A549 (cell line): ENCODE measurements around the gene CACNB3. TPM values are rescaled to one million over a fixed set of nuclear protein-coding genes. Genes with fewer than 3 reads are reported as not detected.

Source experiments
- ATAC-seq, 2 experiments: fragments of 200-7000 bp in 1 of 2; fragments of >200 bp in 1 of 2; cut with Nextera tagmentation in 1 of 2; cut with Tn5 transposase in 1 of 2; 3 replicates each; pipeline versions ENCODE4 v1.8.0 to v1.9.1; 2018 to 2020; ENCODE audit warnings: mild to moderate bottlenecking in 1 of 2, moderate library complexity in 1 of 2
- CTCF ChIA-PET: fragments of 300-600 bp; sonication (Branson Sonifier 250); formaldehyde crosslinking; extraction: SDS; loops from one replicate; lab custom pipeline; 2021; ENCODE audit warnings: antibody characterized with exemption, inconsistent platforms; lab: Yijun Ruan, JAX
- POLR2A ChIA-PET: fragments of 350-600 bp; formaldehyde crosslinking; extraction: SDS; loops from one replicate; lab custom pipeline; 2021; ENCODE audit warnings: antibody characterized with exemption, inconsistent platforms; lab: Yijun Ruan, JAX
- DNase-seq, 2 experiments: peaks; one replicate each; pipeline versions ENCODE4 v3.0.0 to v3.0.0-alpha.2; 2011 to 2016; ENCODE audit warnings: low read depth in 1 of 2, low spot score in 1 of 2
- FAIRE-seq: peaks from 2 replicates; lab custom pipeline; 2011; peaks lifted over from hg19 to GRCh38; lab: Jason Lieb, UNC
- H3K27ac ChIP-seq, 2 experiments: fragments of >200 bp; sonication (Bioruptor Twin); formaldehyde crosslinking; 3 replicates each; pipeline ENCODE4 v1.5.1; 2016 to 2017
- H3K4me1 ChIP-seq: fragments of >200 bp; sonication (Bioruptor Twin); formaldehyde crosslinking; 3 replicates; pipeline ENCODE4 v1.6.1; 2016
- H3K4me2 ChIP-seq: fragments of >200 bp; sonication (Bioruptor Twin); formaldehyde crosslinking; 3 replicates; pipeline ENCODE4 v1.6.1; 2016
- H3K4me3 ChIP-seq: fragments of >200 bp; sonication (Bioruptor Twin); formaldehyde crosslinking; 3 replicates; pipeline ENCODE4 v1.5.1; 2016
- H3K9me3 ChIP-seq: fragments of >200 bp; sonication (Bioruptor Twin); formaldehyde crosslinking; 3 replicates; pipeline ENCODE4 v1.6.1; 2016
- CBX2 ChIP-seq: fragments of 200-600 bp; sonication (generic); IDR thresholded peaks from 2 replicates; pipeline ENCODE4 v1.6.1; 2016; ENCODE audit warnings: low read depth, mild to moderate bottlenecking, borderline replicate concordance
- CEBPB ChIP-seq, 2 experiments: fragments of >200 bp in 1 of 2; sonication (Bioruptor Twin) in 1 of 2; formaldehyde crosslinking in 1 of 2; IDR thresholded peaks; 2 replicates each; pipeline ENCODE4 v1.6.1; 2012 to 2016
- CHD2 ChIP-seq: fragments of 150-350 bp; IDR thresholded peaks from 2 replicates; pipeline ENCODE4 v1.6.1; 2014; ENCODE audit warnings: low read length; ENCODE audit not compliant: partially characterized antibody
- GATA3 ChIP-seq: IDR thresholded peaks from 2 replicates; pipeline ENCODE4 v1.6.1; 2012; ENCODE audit warnings: borderline replicate concordance
- HEYL ChIP-seq: fragments of 250-450 bp; sonication (Bioruptor Pico); IDR thresholded peaks from 2 replicates; pipeline ENCODE4 v1.8.0; 2021; ENCODE audit warnings: mild to moderate bottlenecking, moderate library complexity
- HOXB5 ChIP-seq: fragments of 250-450 bp; sonication (Bioruptor Pico); IDR thresholded peaks from 2 replicates; pipeline ENCODE4 v1.5.0; 2020; ENCODE audit warnings: mild to moderate bottlenecking, moderate library complexity
- JUN ChIP-seq, 2 experiments: fragments of >200 bp; sonication (Bioruptor Twin); formaldehyde crosslinking; IDR thresholded peaks; 2 replicates in 1 of 2; 3 replicates in 1 of 2; pipeline ENCODE4 v1.6.1; 2016 to 2017
- KDM1A ChIP-seq: fragments of 200-600 bp; sonication (generic); IDR thresholded peaks from 2 replicates; pipeline ENCODE4 v1.6.1; 2016; ENCODE audit warnings: low read depth, mild to moderate bottlenecking
- KDM5A ChIP-seq: fragments of 200-600 bp; sonication (generic); IDR thresholded peaks from 2 replicates; pipeline ENCODE4 v1.6.1; 2016; ENCODE audit warnings: antibody characterized with exemption, mild to moderate bottlenecking
- MAZ ChIP-seq: fragments of 150-350 bp; IDR thresholded peaks from 2 replicates; pipeline ENCODE4 v1.6.1; 2014; ENCODE audit warnings: antibody characterized with exemption, low read depth, low read length, borderline replicate concordance
- MYC ChIP-seq: IDR thresholded peaks from 2 replicates; pipeline ENCODE4 v1.6.1; 2012; ENCODE audit warnings: mild to moderate bottlenecking, inconsistent platforms, low read length, improper control_type of control experiment, borderline replicate concordance
- NFE2L2 ChIP-seq: fragments of 150-350 bp; conservative IDR thresholded peaks from 2 replicates; pipeline ENCODE4 v1.6.1; 2014; ENCODE audit warnings: low read length
- NPAS2 ChIP-seq: fragments of 250-450 bp; sonication (Bioruptor Pico); IDR thresholded peaks from 2 replicates; pipeline ENCODE4 v1.8.0; 2022; ENCODE audit warnings: mild to moderate bottlenecking, moderate library complexity, borderline replicate concordance
- PBX3 ChIP-seq: IDR thresholded peaks from 2 replicates; pipeline ENCODE4 v1.6.1; 2012
- POLR2A ChIP-seq: IDR thresholded peaks from 2 replicates; pipeline ENCODE4 v1.6.1; 2012; ENCODE audit warnings: mild to moderate bottlenecking, low read length
- RCOR1 ChIP-seq: fragments of 150-350 bp; IDR thresholded peaks from 2 replicates; pipeline ENCODE4 v1.6.1; 2014; ENCODE audit warnings: antibody characterized with exemption, low read length, low read depth
- RNF2 ChIP-seq: fragments of 200-600 bp; sonication (generic); IDR thresholded peaks from 2 replicates; pipeline ENCODE4 v1.6.1; 2016; ENCODE audit warnings: low read depth, mild to moderate bottlenecking, antibody characterized with exemption, moderate library complexity, borderline replicate concordance
- SREBF2 ChIP-seq: fragments of 450-650 bp; IDR thresholded peaks from 2 replicates; pipeline ENCODE4 v1.6.1; 2014; ENCODE audit warnings: mild to moderate bottlenecking, moderate library complexity
- TFCP2L1 ChIP-seq: fragments of 250-450 bp; sonication (Bioruptor Pico); IDR thresholded peaks from 2 replicates; pipeline ENCODE4 v1.5.0; 2021; ENCODE audit warnings: mild to moderate bottlenecking
- ZFP36 ChIP-seq: fragments of 450-650 bp; IDR thresholded peaks from 2 replicates; pipeline ENCODE4 v1.6.1; 2014; ENCODE audit warnings: borderline replicate concordance; ENCODE audit not compliant: partially characterized antibody
- ZSCAN20 ChIP-seq: fragments of 250-450 bp; sonication (Bioruptor Pico); IDR thresholded peaks from 2 replicates; pipeline ENCODE4 v1.8.0; 2022; ENCODE audit warnings: mild to moderate bottlenecking, moderate library complexity
- WGBS: methylation state at CpG from one replicate; pipeline ENCODE4 v1.1.6; 2017; ENCODE audit errors: missing lambda C conversion rate; 5-methylcytosine and 5-hydroxymethylcytosine counted together
- polyA plus RNA-seq, 4 experiments: library from polyadenylated mRNA; depleted of rRNA in 3 of 4; stranded (reverse); fragments of >200 nt; fragmentation: RNase III in 1 of 4; extraction: RNeasy Plus Mini Kit Qiagen cat#74134 plus additional on column Dnase treatment in 1 of 4; gene quantifications; 2 replicates in 3 of 4; 3 replicates in 1 of 4; pipeline ENCODE4 v1.2.3, GENCODE V29; 2011 to 2017
- TF ChIP-seq, protein P1 (sequence below): fragments of >200 bp; sonication (Bioruptor Twin); formaldehyde crosslinking; IDR thresholded peaks from 2 replicates; pipeline ENCODE4 v1.6.1; 2016
- TF ChIP-seq, protein P2 (sequence below): fragments of 150-350 bp; IDR thresholded peaks from 2 replicates; pipeline ENCODE4 v1.6.1; 2014; ENCODE audit warnings: low read depth, mild to moderate bottlenecking, low read length

CACNB3 gene
- polyA plus RNA-seq, 2 of the 4 experiments (the other 2 are of a cell fraction): 12.9 to 23.9 TPM

DNA sequence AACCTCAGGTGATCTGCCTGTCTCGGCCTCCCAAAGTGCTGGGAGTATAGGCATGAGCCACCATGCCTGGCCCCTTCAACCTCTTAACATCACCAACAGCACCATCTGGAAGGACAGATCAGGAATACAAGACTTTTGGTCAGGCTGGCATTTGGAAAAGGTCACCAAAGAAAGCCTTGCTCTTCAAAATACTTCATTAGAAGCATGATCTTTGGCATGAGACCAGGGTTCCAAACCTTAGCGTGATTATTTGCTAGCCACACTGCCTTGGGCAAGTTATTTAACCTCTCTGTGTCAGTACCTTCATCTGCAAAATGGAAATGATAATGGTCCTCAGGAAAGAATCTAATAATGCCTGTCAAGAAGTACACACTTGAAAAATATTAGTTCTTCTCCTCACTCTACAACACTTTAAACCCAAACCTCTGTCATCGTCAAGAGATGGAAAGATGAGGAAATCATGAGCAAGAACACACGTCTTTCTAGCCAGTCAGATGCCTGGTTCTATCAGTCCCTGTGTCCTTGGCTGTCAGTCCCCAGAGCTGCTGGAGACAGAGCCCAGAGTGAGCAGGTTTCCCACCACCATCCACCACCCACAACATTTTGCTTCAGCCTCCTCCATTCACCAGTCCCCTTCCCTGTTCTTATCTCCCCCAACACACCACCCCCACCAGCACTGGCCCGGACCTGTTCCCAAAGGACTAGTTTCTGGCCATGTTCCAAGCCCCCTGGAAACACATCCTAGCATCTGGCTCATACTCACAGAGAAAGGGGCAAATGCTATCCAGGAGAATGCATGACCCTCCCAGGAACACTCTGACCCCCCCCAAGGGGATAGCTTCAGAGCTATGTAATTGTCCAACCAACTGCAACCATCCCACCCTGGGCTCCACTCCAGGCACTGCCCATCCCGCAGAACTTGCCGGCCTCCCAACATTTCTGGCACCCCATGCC is 31.4 kb upstream of the CACNB3 start:
- ChIA-PET CTCF (interaction anchor here (0.6 to 1.8 kb wide), 3 partner anchors 10 to 27 kb away, joined by 3 to 6 read pairs (median 3); no protein-coding TSS in a partner anchor), POLR2A (no interaction called here)
- Histone ChIP-seq H3K4me1 (peaks cover 23% of the 10 kb centered on the region), H3K9me3 (no peaks in the 10 kb centered on the region), H3K27ac (peak overlapping the region in 1 of 2 experiments; percentile 97; a peak in 3 of 6 replicates), H3K4me2 (peak overlapping the region; percentile 93), H3K4me3 (peak overlapping the region; percentile 97; the same call in 1 of the 3 replicates)
- TF ChIP-seq RCOR1: no peak
- TF ChIP-seq ZFP36: no peak
- no peak for TF ChIP-seq CBX2
- TF ChIP-seq NPAS2 (CRISPR knock-in tag): no peak
- TF ChIP-seq NFE2L2: no peak
- no peak for TF ChIP-seq PBX3
- DNase-seq: no peak
- no peak for ATAC-seq
- no peak for FAIRE-seq
- 73% methylated on average over 6 of the region's 7 CpGs for WGBS

DNA sequence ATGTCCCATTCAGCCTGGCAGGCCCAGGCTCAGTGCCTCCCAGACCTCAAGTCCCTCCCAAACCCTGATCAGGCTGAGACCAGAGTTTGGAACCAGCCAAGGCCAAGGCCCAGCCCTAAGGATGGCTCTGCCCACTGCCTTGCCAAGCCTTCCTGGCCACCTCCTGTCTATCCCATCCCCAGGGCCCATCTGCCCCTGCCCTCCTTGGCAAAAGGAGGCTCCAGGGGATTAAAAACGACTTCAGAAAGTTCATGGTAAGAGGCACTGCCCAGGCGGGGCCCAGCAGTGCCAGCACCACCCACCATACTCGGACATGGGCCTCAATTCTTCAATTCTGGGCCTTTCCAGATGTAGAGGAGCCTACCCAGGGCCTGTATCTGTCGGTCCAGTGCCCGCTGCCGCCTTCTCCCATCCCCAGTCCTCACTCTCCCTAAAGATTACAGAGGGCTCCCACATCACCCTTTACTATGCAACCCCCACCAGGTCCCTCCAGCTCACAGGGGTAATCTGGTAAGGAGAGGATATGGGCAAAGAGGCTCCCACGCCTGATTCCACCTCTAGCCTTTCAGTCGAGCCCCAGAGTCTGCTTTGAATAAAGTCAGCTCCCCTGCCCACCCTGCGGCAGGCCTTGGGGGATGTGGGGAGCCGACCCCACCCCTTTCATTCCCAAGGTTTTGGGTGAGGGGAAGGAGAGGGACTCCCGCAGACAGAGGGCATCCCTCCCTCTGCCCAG is 30.3 kb upstream of the CACNB3 start:
- ATAC-seq (peak; percentile 21 to 52; a peak in 5 of 6 replicates), FAIRE-seq (no peak), DNase-seq (no peak)
- POLR2A ChIA-PET: no interaction called here
- H3K4me2 ChIP-seq: peak overlapping the region; percentile 93
- H3K4me3 ChIP-seq: peak overlapping the region; percentile 97
- TF ChIP-seq HEYL (CRISPR knock-in tag) (no peak), POLR2A (no peak), TFCP2L1 (CRISPR knock-in tag) (no peak), ZSCAN20 (CRISPR knock-in tag) (no peak)
- WGBS: 33% methylated on average over 9 of the region's 11 CpGs
- peak overlapping the region; percentile 97 to 99 for H3K27ac ChIP-seq
- H3K9me3 ChIP-seq: no peaks in the 10 kb centered on the region
- peaks cover 23% of the 10 kb centered on the region for H3K4me1 ChIP-seq
- CTCF ChIA-PET: interaction anchor here (1.3 to 2.3 kb wide), 2 partner anchors 8 to 26 kb away, joined by 3 to 6 read pairs; no protein-coding TSS in a partner anchor

DNA sequence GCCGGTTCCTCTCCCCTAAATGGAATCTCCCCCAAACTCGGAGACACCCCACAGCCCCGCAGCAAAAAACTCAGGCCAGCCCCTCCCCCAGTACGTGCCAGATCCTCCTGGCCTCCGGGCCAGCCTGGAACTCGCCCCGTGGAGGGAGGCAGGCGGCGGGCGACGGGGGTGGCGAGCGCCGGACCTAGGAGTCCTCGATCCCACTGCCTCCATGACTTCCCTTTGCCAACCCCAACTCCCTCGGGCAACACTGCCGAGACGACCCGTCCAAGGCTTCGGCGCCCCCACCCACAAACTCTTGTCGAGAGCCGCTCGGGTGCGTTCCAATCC is 29.8 kb upstream of the CACNB3 start:
- WGBS: 8% methylated on average over 7 of the region's 25 CpGs
- CTCF ChIA-PET: interaction anchor here (2.3 to 18.3 kb wide), 2 partner anchors 8 to 24 kb away, joined by 6 to 225 read pairs; partner anchors contain the start of gene CACNB3
- FAIRE-seq: no peak

More for the DNA sequence above, 29.8 kb upstream of the CACNB3 start:
- peak overlapping the region; percentile 97 for H3K4me3 ChIP-seq
- DNase-seq: no peak
- POLR2A ChIA-PET: interaction anchor here (1.1 to 1.3 kb wide), 2 partner anchors 8 to 79 kb away, joined by 3 to 7 read pairs; no protein-coding TSS in a partner anchor
- peak; percentile 42 to 49; a peak in 5 of 6 replicates for ATAC-seq
- H3K9me3 ChIP-seq: no peaks in the 10 kb centered on the region
- peaks cover 23% of the 10 kb centered on the region for H3K4me1 ChIP-seq
- peak overlapping the region; percentile 93 for H3K4me2 ChIP-seq
- TF ChIP-seq, protein P1, sequence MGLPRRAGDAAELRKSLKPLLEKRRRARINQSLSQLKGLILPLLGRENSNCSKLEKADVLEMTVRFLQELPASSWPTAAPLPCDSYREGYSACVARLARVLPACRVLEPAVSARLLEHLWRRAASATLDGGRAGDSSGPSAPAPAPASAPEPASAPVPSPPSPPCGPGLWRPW: no peak
- TF ChIP-seq NFE2L2: no peak
- TF ChIP-seq RNF2: no peak
- no peak for TF ChIP-seq SREBF2
- no peak for TF ChIP-seq KDM5A
- TF ChIP-seq GATA3: no peak
- no peak for TF ChIP-seq JUN (IDR thresholded peaks at IDR 0.05)
- TF ChIP-seq, protein P2, sequence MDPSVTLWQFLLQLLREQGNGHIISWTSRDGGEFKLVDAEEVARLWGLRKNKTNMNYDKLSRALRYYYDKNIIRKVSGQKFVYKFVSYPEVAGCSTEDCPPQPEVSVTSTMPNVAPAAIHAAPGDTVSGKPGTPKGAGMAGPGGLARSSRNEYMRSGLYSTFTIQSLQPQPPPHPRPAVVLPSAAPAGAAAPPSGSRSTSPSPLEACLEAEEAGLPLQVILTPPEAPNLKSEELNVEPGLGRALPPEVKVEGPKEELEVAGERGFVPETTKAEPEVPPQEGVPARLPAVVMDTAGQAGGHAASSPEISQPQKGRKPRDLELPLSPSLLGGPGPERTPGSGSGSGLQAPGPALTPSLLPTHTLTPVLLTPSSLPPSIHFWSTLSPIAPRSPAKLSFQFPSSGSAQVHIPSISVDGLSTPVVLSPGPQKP: no peak
- TF ChIP-seq NPAS2 (CRISPR knock-in tag): no peak
- no peak for TF ChIP-seq KDM1A
- TF ChIP-seq MAZ: no peak
- TF ChIP-seq CBX2: no peak
- no peak for TF ChIP-seq MYC
- no peak for TF ChIP-seq PBX3
- no peak for TF ChIP-seq CHD2
- no peak for TF ChIP-seq CEBPB (IDR thresholded peaks at IDR 0.05)
- TF ChIP-seq HOXB5 (CRISPR knock-in tag): no peak
- H3K27ac ChIP-seq: peak overlapping the region; percentile 97 to 99
